IPS-18c (cell line): ENCODE data around the gene DGKI.

Experiments
- H3K4me3 ChIP-seq: 2 replicates; pipeline ENCODE4 v1.7.0; 2013; ENCODE audit warnings: low read depth, mild to moderate bottlenecking, low read length, moderate library complexity; ENCODE audit not compliant: insufficient read depth
- H3K9me3 ChIP-seq: one replicate; pipeline ENCODE4 v1.6.1; 2013; ENCODE audit warnings: mild to moderate bottlenecking, low read length, moderate library complexity; ENCODE audit not compliant: control insufficient read depth, insufficient read depth

DGKI gene

DNA sequence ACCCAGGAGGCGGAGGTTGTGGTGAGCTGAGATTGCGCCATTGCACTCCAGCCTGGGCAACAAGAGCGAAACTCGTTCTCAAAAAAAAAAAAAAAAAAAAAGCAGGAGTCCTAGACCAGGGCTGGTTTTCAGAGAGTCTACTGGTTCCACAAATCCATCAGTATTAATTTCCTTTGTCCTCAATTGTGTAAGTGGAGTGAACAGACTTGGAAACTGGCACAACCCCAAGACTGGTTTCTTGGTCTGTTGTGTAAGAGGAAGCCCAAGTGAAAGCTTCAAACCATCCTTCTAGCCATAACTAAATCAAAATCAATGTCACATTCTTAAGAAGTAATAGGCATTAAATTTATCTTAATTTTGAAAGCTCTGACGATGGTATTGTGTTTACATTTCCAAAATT lies 213.6 kb downstream of the DGKI start:
- Histone ChIP-seq H3K9me3 (no peaks in the 10 kb centered on the region), H3K4me3 (no peak overlapping the region)

DNA sequence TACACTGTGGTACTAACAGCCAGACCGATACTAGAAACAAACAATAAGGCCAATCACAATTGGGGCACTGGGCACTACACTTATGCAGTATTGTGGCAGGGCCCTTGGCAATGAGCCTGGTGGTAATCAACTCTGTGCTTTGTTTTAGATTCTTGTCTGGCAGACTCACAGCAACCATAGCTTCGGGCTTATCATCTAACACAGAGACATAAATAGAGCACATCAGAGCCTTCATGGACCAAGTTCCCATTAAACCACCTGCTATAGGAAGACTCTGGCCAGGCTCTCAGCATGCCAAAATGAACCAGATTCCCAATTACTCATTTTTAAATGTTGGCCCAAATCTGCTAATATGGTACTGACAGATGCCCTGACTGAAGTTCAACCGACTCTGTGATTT lies 218.6 kb downstream of the DGKI start:
- Histone ChIP-seq H3K4me3 (no peak overlapping the region), H3K9me3 (no peaks in the 10 kb centered on the region)

DNA sequence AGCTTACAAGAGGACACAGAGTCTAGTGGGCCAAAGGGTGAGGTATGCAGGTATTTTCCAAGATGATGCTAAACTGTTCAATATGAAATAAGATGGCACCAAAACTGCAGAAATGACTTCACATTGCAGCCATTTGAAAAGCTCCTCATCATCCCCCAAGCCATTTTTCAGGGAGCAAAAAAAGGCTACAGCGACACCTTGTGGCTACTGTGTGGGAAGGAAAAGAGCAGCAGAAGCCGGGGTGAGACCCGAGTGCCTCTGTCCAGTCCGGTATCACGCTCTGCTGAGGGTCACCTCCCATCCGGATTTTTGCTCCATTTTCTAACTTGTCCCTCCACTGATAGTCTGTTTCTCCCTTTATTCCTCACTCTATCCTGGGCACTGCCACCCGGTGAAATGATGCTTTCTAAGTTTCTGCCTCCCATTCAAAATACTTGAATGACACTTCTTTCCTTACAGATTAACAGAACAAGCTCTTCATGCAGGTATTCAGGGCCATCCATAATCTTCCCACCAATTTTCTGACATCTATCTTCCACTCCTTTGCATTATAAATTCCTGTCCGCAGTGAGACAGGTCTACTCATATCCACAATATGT lies 220.2 kb downstream of the DGKI start:
- Histone ChIP-seq H3K4me3 (no peak overlapping the region), H3K9me3 (no peaks in the 10 kb centered on the region)

DNA sequence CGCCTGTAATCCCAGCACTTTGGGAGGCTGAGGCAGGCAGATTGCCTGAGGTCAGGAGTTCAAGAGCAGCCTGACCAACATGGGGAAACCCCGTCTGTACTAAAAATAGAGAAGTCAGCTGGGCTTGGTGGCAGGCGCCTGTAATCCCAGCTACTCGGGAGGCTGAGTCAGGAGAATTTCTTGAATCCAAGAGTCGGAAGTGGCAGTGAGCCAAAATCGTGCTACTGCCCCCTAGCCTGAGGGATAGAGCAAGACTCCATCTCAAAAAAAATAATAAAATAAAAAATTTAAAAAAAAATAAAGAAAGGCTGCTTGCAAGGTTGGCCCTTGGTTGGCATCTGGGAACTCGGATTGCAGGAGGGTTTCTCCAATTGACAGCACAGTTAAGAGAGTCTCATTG lies 221.6 kb downstream of the DGKI start:
- Histone ChIP-seq H3K9me3 (no peaks in the 10 kb centered on the region), H3K4me3 (no peak overlapping the region)

DNA sequence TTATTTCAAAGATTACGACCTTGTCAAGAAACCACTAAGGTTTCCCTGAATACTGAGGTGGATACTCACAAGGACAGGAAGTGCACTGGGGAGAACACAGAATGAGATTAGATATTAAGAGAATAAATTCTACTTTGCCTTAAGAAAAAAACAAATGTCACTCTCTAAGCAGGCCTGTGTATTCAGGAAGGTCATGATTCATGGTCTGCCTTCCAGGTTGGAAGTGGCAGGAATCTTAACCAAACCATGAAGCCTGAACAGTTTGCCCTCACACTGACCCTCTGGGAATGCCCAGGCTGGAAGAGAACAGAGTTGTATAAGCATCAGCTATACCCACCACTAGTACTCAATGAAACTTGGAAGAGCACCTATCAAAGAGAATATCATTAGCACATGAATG lies 227.6 kb downstream of the DGKI start:
- Histone ChIP-seq H3K4me3 (no peak overlapping the region), H3K9me3 (no peaks in the 10 kb centered on the region)

DNA sequence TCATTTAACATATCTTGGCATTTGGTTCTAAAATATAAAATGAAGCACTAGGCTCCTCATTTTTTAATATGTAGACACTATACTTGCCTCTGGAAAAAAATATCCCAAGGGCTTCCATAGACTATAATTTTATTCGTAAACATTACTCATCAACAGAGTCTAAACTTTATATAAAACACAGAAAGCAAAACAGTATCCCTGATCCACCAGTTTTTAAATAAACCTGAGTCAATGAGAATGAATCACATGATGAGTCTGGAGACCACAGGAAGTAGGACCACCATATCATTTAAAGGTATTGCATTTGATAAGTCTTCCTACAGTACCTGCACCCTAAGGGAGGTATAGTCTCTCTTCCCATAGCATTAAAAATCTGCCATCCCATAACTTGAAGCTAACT lies 228.0 kb downstream of the DGKI start:
- no peak overlapping the region for H3K4me3 ChIP-seq
- H3K9me3 ChIP-seq, result no peaks in the 10 kb centered on the region

DNA sequence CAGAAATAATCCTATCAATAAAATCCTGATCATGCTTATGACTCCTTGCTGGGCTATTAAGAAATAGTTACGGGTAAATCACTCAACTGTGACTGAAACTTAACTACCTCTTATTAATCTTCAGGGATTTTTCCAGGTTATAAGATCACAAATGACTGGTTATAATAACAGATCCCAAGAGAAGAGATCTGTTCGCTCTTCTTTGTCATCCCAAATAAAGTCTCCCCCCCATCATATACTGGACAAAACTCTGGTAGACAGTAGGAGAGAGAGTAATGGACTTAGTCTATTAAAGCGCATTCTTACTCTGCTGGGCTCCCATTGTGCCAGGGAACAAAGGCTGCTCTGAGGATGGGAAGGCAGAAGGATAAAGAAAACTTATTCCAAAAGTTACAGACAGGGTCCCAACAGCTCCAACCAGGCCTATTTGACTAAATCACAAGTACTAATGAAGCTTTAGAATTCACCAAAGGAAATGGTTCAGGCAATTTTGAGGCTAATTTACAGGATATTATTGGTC lies 233.7 kb downstream of the DGKI start:
- no peaks in the 10 kb centered on the region for H3K9me3 ChIP-seq
- H3K4me3 ChIP-seq, result no peak overlapping the region

DNA sequence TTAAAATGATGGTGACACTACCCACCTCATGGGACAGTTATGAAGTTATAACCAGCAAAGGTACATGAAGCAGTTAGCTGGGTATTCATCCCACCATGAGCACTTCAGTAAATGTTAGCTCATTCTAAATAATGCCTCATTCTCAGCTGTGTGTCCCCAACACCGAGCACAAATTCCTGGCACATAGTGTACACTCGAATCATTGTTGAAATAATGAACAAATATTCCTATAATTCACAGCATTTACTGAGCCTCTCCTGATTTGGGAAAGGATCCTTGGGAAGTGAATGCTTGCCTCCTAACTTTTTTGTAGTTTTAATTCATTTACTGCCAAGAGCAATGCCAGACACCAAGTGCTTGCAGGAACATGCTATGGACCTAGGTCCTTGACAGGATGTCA lies 235.2 kb downstream of the DGKI start:
- Histone ChIP-seq H3K9me3 (no peaks in the 10 kb centered on the region), H3K4me3 (no peak overlapping the region)

DNA sequence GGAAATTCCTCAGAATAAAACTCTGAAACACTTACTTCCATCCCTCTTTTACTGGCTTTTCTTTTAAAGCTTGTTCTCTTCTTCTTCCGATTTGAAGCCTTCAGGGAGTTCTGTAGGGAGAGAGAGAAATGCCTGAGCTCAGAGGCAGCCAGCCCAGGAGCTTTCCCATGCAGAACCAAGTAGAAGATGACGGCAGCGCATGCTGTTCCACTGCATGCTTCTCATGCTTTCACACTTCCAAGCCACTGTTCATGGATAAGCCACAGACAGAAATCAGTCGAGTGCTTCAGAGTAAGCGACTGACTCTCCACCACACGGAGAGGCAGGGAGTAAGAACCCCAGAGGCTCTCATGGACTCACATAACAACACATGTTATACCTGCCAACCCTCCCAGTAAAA lies 237.3 kb downstream of the DGKI start:
- Histone ChIP-seq H3K9me3 (no peaks in the 10 kb centered on the region), H3K4me3 (no peak overlapping the region)

DNA sequence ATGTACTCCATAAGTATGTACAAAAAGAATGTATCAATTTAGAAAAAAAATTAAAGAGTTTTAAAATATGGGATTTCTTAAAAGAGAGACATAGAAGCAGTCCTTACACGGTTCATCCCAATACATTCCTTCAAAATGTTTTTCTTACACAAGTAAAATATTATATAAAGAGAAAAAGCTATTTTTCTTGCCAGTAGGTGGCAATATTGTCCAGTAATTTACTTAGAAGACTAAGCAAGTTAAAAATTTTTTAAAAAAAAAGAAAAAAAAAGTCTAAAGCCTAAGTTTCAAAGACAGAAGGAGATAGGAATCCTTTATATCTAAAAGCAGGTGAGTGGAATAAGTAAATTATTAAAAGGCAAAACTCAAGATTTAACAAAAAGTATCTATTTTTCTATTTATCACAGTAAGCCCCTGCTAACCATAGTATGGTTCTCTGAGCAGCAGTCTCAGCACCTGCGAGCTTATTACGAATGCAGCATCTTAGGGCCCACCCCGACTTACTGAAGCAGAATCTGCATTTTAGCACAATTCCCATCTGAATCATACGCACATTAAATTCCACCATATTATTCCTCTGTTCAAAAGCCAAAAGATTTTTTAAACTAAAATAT lies 240.6 kb downstream of the DGKI start:
- H3K4me3 ChIP-seq, result no peak overlapping the region
- H3K9me3 ChIP-seq, result no peaks in the 10 kb centered on the region

DNA sequence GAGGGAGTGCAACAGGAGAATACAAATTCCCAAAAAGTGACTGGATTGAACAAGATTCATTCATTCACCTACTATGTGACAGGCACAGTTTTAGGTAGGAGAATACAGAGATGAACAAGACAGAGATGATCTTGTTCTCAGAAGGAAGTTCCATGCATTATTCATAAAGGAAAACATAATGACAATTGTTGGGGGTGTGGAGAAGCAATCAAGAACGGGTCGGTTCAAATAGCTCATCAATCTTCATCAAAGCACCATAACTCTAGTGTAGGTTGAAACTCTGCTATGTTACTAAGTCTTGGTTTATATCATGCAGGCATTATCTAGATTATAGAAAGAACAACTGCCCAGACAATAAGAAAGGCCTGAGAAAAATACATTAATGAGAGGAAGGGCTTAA lies 243.7 kb downstream of the DGKI start:
- H3K9me3 ChIP-seq, result no peaks in the 10 kb centered on the region
- no peak overlapping the region for H3K4me3 ChIP-seq

DNA sequence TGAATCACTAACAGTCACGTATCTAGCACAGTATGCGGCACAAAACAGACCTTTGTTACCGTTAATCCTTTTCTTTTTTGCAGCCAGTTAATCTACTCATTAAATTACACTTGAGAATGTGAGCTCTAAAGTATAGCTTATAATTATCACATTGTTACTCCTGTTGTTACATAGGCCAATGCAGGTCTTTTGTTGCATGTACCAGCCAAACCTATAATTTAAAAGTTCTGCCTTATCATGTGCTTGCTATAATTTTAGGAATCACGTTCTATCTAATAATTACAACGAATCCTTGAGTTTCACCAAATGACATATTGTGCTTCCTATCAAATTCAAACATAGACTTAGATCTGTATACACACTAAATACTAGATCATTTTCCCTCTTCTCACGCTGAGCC lies 245.1 kb downstream of the DGKI start:
- H3K4me3 ChIP-seq, result no peak overlapping the region

DNA sequence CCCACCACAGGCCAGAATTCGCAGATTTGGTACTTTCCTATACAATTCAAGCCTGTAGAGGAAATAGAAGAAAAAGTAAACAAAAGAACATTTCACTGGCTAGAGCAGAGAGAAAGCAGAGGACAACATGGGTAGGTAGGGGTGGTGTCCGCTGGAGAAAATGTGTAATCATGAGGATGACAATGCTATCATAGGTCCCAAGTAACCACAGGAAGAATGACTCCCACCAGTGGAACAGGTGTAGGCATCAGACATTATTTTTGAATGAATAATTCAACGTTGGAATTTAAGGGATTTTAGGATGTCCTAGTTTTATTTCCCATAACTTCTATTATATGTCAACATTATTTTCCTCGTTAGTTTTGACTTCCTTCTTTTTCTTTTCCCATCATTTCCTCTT lies 248.9 kb downstream of the DGKI start:
- Histone ChIP-seq H3K9me3 (no peaks in the 10 kb centered on the region), H3K4me3 (no peak overlapping the region)

More for the DNA sequence above, 245.1 kb downstream of the DGKI start:
- H3K9me3 ChIP-seq, result no peaks in the 10 kb centered on the region

DNA sequence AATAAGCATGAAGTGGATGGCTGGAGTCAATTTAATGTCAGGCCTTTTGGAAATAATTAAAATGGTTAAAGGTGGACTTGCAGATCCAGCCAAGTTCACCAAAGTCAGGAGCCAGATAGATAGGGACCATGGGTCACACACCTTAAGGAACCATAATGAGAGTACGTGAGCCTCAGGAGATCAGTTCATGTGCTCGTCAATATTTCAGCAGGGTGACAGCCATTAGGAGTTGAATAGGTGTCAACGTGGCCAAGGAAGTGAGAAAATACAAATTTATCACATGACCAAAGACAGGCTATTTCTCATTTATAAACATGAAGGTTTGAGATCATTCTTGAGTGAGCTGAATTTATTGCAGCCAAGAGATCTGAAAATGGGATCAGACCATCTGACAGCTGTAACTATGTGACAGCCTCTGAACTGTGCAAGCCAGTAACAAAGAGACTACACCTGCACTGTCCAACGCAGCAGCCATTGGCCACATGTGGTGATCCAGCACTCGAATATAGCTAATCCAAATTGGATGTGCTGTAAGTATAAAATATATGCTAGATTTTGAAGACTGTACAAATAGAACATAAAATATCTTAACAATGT lies 253.6 kb downstream of the DGKI start:
- Histone ChIP-seq H3K4me3 (no peak overlapping the region), H3K9me3 (no peaks in the 10 kb centered on the region)

DNA sequence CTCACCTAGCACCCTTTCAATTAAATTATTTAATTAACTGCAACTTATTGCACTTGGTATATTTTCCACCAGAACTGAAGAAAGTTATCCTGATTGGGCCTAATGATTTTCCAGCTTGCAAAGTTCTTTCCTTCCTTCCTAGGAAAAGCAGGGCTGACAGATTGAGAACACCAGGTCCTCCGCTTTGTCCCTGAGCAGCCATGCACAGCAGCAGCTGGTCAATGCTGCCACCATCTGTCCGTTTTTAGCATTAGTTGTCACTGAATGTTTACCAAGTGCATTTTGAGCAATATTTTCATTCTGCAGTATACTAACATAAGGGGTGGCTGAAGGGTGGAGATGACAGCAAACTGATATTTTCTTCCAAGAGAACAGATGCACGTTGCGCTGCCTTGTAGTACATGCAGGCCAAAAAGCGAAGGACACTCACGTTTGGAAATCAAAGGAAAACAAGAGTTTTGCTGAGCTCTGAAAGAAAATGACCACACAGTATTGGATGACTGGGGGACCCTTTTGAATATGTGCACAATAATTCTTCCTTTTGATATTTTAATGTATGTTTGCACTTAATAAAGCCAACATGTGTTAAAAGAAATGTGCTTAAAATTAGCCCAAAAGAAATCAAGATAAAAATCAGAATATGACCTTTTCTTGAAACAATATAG lies 254.4 kb downstream of the DGKI start:
- Histone ChIP-seq H3K4me3 (no peak overlapping the region), H3K9me3 (no peaks in the 10 kb centered on the region)

DNA sequence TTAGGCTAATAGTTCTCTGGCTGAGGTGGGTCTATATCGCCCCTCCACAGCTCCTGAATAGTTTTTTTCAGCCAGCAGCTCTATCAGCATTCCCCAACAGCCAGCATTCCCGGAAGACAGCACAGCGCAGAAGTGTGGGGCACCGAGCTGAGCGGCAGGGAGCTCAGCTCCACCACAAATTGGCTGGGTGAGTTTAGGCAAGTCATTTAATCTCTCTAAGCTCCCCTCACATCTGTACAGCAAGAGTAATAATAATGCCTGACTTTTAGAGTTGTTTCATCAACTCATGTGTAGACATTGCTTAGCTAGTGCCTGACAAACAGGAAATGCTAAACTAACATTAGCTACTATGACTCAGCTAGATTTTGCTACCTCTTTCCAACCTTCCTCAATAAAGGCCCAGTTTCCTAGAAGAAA lies 255.3 kb downstream of the DGKI start:
- Histone ChIP-seq H3K4me3 (no peak overlapping the region), H3K9me3 (no peaks in the 10 kb centered on the region)

DNA sequence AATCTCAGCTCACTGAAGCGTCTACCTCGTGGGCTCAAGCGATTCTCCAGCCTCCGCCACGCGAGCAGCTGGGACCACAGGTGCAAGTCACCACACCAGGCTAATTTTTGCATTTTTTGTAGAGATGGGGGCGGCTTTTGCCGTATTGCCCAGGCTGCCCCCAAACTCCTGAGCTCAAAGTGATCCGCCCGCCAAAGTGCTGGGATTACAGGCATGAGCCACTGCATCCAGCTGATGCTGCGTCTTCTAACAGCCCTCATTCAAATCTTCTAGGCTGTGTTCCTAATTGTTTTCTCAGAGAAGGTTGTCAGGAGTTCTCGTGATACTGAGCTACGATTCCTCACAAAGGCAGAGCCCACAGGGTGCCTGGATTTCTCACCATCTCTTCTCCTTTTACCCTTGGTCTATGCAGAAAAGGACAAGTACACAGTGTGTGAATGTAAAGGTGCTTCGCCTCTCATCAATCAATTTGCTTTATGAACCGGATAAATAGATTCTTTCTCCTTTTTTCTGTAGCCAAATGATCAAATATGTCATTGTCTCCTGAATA lies 255.9 kb downstream of the DGKI start:
- Histone ChIP-seq H3K4me3 (no peak overlapping the region), H3K9me3 (no peaks in the 10 kb centered on the region)
